Activated CD8-positive, alpha-beta memory T cell treated with anti-CD3 and anti-CD28 coated beads for 48 hours (primary cell): ENCODE results near the gene CDK5R1.

Experiments used
- DNase-seq, 3 experiments: peaks; one replicate each; pipeline ENCODE4 v3.0.0-alpha.2; 2020; ENCODE audit warnings: low read depth in 2 of 3, low spot score in 2 of 3

Gene CDK5R1

GRCh38 chr17:32470405-32471167 lies 16.2 kb upstream of the CDK5R1 start:
- DNase-seq, result no peak

- DNase-seq, result no peak
Observed at GRCh38 chr17:32471652-32472051, 15.1 kb upstream of the CDK5R1 start.

DNA sequence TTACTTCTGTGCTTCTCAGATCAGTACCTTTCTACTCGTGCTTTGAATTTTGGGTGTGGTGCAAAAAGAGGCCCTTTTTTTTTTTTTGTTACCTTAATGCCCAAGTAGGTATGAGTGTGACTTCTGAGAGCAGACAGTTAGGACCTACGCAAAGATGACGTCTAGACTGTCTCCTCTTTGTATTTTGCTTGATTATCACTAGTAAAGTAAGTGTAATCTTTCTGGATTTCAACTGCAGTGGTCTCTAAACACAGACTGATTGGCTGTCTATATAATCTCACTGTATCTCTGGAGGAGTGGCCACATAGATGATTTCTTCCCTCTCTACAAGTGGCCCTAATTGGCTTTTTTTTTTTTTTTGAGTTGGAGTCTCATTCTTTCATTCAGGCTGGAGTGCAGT lies 11.5 kb upstream of the CDK5R1 start:
- no peak for DNase-seq

DNA sequence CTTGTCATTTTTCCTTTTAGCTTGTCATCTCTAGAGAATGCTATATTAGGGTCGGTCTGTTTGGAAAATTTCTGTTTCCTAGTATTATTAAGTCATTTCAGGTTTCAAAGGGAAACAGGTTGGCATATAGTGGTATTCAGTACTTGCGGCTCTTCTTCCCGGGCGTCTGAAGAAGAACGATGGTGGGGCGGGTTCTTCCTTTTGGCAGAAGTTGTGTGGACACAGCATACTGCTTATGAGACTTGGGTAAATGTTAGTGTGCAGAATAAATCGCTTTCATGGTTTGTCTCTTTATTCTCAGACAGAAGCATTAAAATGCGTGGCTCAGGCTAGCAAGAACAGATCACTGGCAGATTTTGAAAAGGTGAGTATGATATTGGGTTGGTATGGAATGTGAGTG lies 9.6 kb upstream of the CDK5R1 start:
- no peak for DNase-seq

- DNase-seq, result no peak
Observed at GRCh38 chr17:32479074-32479617, 7.6 kb upstream of the CDK5R1 start.

DNA sequence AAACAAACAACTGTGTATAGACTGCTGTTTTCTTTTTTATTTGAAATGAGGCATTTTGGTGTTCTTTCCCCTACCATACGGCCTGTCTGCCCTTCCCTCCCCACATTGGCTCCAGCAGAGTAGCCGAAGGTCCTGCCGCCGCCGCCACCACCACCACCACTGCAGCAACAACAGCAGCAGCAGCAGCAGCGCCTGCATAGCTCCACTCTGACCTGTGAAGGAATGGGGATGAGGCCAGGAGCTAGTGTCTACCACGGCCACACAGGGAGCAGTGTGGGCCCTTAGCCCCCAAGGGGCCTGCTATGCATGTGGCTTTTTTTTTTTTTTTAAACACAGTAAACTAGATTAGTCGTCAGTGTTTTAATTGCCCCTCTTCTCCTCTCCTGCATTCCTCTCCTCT lies 5.6 kb upstream of the CDK5R1 start:
- DNase-seq, result no peak

DNA sequence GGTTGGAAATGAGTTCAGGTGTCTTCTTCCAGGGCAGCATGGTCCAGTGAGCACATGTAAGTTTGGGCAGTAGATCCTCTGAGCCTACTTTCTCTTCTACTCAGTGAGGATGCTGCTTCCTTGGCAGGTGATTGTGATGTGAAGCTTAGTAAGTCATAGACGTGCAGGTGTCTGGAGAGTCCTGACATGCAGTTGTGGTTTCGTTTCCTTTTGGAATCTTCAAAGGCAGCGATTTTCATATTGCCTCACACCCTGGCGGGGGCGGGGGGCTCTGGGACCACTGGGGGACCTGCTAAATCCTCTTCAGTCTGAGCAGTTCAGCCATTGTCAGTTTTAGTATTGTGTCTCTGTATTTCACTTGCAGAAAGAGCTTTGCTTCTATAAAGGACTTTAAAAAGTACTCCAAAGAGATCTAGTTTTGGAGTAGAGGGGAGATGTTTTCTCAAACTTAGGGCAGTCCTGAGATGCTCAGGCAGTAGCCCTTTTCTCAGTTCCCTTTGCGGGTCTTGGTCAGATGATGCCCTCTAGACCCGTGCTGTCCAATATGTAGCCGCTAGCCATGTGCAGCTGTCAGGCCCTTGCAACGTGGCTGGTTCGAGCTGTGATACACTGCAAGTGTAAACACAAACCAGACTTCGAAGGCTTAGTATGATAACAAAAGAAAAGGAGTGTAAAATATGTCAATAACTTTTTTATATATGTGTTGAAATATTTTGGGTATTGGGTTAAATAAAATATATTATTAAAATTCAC lies 4.0 kb upstream of the CDK5R1 start:
- DNase-seq, result no peak

- DNase-seq, result no peak
Observed at GRCh38 chr17:32483451-32484019, 3.3 kb upstream of the CDK5R1 start.

DNA sequence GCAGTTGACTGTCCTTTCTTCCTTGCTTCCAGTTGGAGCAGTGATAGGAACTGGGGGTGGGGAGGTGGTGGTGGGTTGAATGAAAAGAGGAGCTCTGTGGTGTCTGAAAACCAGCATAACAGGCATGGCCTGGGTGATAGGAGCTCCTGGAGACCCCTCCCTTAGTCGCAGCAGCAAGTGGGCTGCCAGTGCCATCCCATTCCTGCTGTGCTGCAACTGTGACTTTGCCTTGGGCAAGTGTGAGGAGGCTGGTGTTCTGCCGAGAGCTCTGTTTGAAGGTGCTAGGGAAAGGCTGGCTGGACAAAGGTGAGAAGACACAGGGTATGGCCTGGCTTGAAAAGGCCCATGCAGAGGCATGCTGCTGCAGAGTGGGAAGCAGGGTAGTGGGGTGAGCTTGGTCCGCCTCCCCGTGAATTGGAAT lies 2.7 kb upstream of the CDK5R1 start:
- no peak for DNase-seq

GRCh38 chr17:32484628-32485027 lies 2.2 kb upstream of the CDK5R1 start:
- DNase-seq, result no peak

DNA sequence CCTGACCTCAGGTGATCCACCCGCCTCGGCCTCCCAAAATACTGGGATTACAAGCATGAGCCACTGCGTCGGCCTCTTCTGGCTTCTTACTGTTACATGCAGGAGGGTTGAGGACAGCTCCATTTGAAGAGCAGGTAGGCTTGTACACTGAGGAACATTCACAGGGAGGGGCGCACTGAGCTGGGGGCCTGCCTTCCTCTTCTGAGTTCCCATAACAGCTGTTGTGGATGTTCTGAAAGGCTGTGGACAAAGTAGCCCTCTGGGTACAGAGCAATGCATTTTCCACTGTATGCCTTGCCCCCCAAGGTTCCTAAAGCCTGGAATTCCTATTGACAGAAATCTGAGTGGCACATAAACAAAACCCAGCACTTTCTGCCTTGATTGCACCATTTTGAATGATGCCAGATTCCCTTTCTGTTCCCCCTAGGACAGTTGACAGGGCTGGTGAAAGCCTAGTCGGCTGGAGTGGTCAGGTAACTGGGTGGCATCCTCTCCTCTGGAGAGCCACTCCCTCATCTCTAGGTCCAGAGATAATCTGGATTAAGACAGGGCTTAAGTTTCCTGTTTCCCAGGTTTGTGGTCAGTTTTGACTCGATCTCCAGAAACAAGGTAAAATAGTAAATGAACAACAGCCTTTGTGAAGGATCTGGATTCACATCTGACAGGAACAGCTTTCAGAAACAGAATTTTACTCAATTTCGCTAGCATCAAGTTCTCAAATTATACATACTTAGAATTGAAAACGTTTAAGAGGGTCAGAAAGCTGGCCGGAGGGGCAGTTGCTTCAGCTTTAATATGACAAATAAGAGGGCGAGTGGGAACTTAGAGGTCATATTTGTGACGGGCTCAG lies 1.3 kb upstream of the CDK5R1 start:
- DNase-seq, result no peak

DNA sequence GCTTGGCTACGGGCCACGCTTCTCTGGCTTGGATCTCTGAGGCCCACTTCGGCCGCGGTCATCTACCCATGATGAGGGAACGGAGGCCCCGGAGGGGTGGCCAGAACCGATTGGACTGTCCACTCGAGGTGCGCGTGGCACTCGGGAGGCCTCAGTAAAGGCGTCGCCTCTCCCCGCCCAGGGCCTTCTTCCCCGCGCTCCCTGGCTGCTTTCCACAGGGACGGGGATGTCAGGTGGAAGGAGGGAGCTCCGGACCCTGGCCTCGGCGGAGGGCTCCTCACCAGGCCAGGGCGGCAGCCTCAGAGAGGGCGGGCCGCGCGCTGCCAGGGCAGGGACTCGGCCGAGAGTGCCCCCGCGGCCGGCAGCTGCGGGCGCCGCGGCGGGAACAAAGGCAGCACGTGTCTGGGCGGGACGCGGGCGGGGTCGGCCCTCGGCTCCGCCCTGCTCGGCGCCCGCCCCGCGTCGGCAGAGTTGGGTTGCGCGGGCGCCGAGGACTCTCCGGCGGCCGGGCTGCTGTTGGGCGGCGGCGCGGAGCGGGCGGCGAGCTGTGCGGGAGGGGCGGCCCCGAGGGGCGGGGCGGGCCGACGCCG lies 587 bp upstream of the CDK5R1 start:
- no peak for DNase-seq

GRCh38 chr17:32487473-32488176 lies 832 bp downstream of the CDK5R1 start:
- DNase-seq, result no peak

GRCh38 chr17:32488177-32488542 lies 1.4 kb downstream of the CDK5R1 start:
- no peak for DNase-seq

DNA sequence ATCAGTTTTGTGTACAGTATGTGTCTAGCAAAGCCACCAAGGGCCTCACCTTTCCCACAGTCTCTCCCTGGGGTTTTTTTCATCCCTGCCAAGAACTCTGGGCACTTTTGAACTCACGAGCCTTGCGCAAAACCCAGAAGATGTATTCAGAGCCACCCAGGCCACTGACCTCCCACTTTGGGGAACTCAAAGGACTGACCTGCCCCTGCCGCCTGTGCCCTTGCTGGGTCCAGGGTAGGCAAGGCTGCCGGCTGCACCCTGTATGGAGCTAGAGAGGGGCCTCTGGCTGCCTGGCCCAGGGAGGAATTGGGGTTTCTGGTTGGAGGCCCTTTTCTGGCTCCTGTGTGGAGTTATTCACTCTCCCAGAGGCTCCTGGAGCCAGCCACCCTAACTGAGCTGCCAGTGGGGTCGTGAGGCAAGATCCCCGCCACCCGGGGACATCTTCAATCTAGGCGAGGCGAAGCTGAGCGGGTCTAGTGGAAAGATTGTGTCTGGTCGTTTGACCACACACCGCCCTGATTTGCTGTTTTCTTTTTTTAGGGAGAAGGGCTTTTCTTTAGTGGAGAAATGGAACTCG lies 1.9 kb downstream of the CDK5R1 start:
- no peak for DNase-seq

GRCh38 chr17:32489320-32490100 lies 2.7 kb downstream of the CDK5R1 start:
- DNase-seq, result no peak

- DNase-seq, result no peak
Observed at GRCh38 chr17:32490101-32490482, 3.3 kb downstream of the CDK5R1 start.

- no peak for DNase-seq
Observed at GRCh38 chr17:32491371-32492263, 4.8 kb downstream of the CDK5R1 start.
